ENCODE results near the gene CDC42EP4.

- TF ChIP-seq CTCF (IDR thresholded peaks at IDR 0.05) (no peak), POLR2A (IDR thresholded peaks at IDR 0.05) (no peak)
Observed at GRCh38 chr17:73342541-73343167, 30.9 kb upstream of the CDC42EP4 start.
